HepG2 (cell line): ENCODE measurements around the gene STMN3. TPM values are rescaled to one million over a fixed set of nuclear protein-coding genes. Genes with fewer than 3 reads are reported as not detected.

Experiments
- ATF7 ChIP-seq, 2 experiments: fragments of 450-650 bp in 1 of 2; sonication (generic) in 1 of 2; formaldehyde crosslinking in 1 of 2; IDR thresholded peaks; 2 replicates each; pipeline versions ENCODE4 v1.4.0 to v1.6.1; 2016 to 2020; ENCODE audit warnings: antibody characterized with exemption in 1 of 2, mild to moderate bottlenecking in 1 of 2, missing genetic modification reagents in 1 of 2
- CSRNP2 ChIP-seq: sonication (generic); formaldehyde crosslinking; conservative IDR thresholded peaks from 2 replicates; pipeline ENCODE4 v1.8.0; 2022; ENCODE audit warnings: low read depth, missing genetic modification reagents
- ELF3 ChIP-seq: IDR thresholded peaks from 2 replicates; pipeline ENCODE4 v1.6.1; 2016; ENCODE audit warnings: missing genetic modification reagents, missing compliant biosample characterization
- GABPB1 ChIP-seq: IDR thresholded peaks from 2 replicates; pipeline ENCODE4 v1.6.1; 2016; ENCODE audit warnings: mild to moderate bottlenecking, missing genetic modification reagents, moderate library complexity, missing compliant biosample characterization
- HNF1A ChIP-seq, 2 experiments: sonication (generic) in 1 of 2; formaldehyde crosslinking in 1 of 2; IDR thresholded peaks; 2 replicates each; pipeline versions ENCODE4 v1.4.0 to v1.6.1; 2016 to 2020; ENCODE audit warnings: borderline replicate concordance in 1 of 2, low read depth in 1 of 2, mild to moderate bottlenecking in 1 of 2, missing genetic modification reagents in 1 of 2
- SNAI1 ChIP-seq: sonication (generic); formaldehyde crosslinking; IDR thresholded peaks from 2 replicates; pipeline ENCODE4 v1.5.0; 2020; ENCODE audit warnings: mild to moderate bottlenecking, missing genetic modification reagents, borderline replicate concordance
- ZFP1 ChIP-seq: IDR thresholded peaks from 2 replicates; pipeline ENCODE4 v1.6.1; 2016
- ZMYM4 ChIP-seq: sonication (generic); formaldehyde crosslinking; IDR thresholded peaks from 2 replicates; pipeline ENCODE4 v1.8.1; 2023; ENCODE audit warnings: mild to moderate bottlenecking, missing genetic modification reagents
- ZNF10 ChIP-seq: sonication (generic); formaldehyde crosslinking; IDR thresholded peaks from 2 replicates; pipeline ENCODE4 v1.4.0; 2020; ENCODE audit warnings: mild to moderate bottlenecking, low read depth, missing genetic modification reagents, borderline replicate concordance
- ZNF615 ChIP-seq: sonication (generic); formaldehyde crosslinking; IDR thresholded peaks from 2 replicates; pipeline ENCODE4 v1.5.0; 2020; ENCODE audit warnings: mild to moderate bottlenecking, missing genetic modification reagents, borderline replicate concordance
- ZNF773 ChIP-seq: sonication (generic); formaldehyde crosslinking; IDR thresholded peaks from 2 replicates; pipeline ENCODE4 v1.4.0; 2020; ENCODE audit warnings: missing genetic modification reagents, borderline replicate concordance
- polyA plus RNA-seq, 8 experiments: library from polyadenylated mRNA; depleted of rRNA in 3 of 8; stranded (reverse) in 7 of 8; unstranded in 1 of 8; fragments of >200 nt; fragmentation: Illumina TruSeq in 4 of 8; extraction: Trizol in 4 of 8; gene quantifications; 2 replicates each; pipeline versions ENCODE4 v1.2.1 to v1.2.3, GENCODE V29; 2011 to 2016; ENCODE audit warnings: low read depth in 4 of 8, missing spikeins in 1 of 8, mixed read lengths in 1 of 8; ENCODE audit not compliant: insufficient read depth in 1 of 8
- total RNA-seq, 5 experiments: library from RNA; depleted of rRNA; stranded (reverse); fragments of >200 nt; fragmentation: Illumina TruSeq; extraction: Trizol; gene quantifications; 2 replicates each; pipeline ENCODE4 v1.2.3, GENCODE V29; 2016; ENCODE audit warnings: low read depth in 1 of 5
- TF ChIP-seq, protein P1 (sequence below): sonication (generic); formaldehyde crosslinking; IDR thresholded peaks from 2 replicates; pipeline ENCODE4 v1.4.0; 2020; ENCODE audit warnings: missing genetic modification reagents, mild to moderate bottlenecking, borderline replicate concordance
- TF ChIP-seq, protein P2 (sequence below): sonication (generic); formaldehyde crosslinking; IDR thresholded peaks from 2 replicates; pipeline ENCODE4 v1.5.1; 2020; ENCODE audit warnings: missing genetic modification reagents, mild to moderate bottlenecking, borderline replicate concordance

The STMN3 gene
- total and polyA plus RNA-seq, 2 of the 13 experiments (the other 11 are each of a cell fraction or from before 2014, with no cell fraction given): 21.0 to 48.3 TPM

DNA sequence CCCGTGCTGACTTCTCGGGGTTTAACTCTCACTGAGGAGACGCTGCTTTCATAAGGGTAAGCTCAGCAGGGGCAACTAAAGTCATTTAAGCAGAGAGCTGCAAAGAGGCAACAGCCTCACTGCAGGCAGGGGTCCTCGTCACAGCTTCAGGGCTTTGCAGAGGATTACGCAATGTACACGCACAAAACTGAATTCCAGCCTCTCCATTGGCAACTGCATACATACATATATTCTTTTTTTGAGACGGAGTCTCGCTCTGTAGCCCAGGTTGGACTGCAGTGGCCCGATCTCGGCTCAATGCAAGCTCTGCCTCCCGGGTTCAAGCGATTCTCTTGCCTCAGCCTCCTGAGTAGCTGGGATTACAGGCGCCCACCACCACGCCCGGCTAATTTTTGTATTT, 28.7 kb downstream of the STMN3 start (continued):
- TF ChIP-seq ELF3 (CRISPR knock-in tag): 0 out of 2 replicates have a peak, but pooled peaks have one; percentile 20
- TF ChIP-seq, protein P1, sequence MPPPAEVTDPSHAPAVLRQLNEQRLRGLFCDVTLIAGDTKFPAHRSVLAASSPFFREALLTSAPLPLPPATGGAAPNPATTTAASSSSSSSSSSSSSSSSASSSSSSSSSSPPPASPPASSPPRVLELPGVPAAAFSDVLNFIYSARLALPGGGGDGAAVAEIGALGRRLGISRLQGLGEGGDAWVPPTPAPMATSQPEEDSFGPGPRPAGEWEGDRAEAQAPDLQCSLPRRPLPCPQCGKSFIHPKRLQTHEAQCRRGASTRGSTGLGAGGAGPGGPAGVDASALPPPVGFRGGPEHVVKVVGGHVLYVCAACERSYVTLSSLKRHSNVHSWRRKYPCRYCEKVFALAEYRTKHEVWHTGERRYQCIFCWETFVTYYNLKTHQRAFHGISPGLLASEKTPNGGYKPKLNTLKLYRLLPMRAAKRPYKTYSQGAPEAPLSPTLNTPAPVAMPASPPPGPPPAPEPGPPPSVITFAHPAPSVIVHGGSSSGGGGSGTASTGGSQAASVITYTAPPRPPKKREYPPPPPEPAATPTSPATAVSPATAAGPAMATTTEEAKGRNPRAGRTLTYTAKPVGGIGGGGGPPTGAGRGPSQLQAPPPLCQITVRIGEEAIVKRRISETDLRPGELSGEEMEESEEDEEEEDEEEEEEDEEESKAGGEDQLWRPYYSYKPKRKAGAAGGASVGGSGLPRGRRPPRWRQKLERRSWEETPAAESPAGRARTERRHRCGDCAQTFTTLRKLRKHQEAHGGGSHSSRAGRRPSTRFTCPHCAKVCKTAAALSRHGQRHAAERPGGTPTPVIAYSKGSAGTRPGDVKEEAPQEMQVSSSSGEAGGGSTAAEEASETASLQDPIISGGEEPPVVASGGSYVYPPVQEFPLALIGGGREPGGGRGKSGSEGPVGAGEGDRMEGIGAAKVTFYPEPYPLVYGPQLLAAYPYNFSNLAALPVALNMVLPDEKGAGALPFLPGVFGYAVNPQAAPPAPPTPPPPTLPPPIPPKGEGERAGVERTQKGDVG (CRISPR knock-in tag): peak; percentile 48; the same call in 1 of the 2 replicates
- TF ChIP-seq ATF7 (IDR thresholded peaks at IDR 0.05): no peak
- TF ChIP-seq ATF7 (CRISPR knock-in tag; IDR thresholded peaks at IDR 0.05): no peak
- TF ChIP-seq, protein P2, sequence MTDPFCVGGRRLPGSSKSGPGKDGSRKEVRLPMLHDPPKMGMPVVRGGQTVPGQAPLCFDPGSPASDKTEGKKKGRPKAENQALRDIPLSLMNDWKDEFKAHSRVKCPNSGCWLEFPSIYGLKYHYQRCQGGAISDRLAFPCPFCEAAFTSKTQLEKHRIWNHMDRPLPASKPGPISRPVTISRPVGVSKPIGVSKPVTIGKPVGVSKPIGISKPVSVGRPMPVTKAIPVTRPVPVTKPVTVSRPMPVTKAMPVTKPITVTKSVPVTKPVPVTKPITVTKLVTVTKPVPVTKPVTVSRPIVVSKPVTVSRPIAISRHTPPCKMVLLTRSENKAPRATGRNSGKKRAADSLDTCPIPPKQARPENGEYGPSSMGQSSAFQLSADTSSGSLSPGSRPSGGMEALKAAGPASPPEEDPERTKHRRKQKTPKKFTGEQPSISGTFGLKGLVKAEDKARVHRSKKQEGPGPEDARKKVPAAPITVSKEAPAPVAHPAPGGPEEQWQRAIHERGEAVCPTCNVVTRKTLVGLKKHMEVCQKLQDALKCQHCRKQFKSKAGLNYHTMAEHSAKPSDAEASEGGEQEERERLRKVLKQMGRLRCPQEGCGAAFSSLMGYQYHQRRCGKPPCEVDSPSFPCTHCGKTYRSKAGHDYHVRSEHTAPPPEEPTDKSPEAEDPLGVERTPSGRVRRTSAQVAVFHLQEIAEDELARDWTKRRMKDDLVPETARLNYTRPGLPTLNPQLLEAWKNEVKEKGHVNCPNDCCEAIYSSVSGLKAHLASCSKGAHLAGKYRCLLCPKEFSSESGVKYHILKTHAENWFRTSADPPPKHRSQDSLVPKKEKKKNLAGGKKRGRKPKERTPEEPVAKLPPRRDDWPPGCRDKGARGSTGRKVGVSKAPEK: no peak
- TF ChIP-seq ZNF10 (CRISPR knock-in tag): no peak
- TF ChIP-seq ZNF773: no peak
- TF ChIP-seq HNF1A (IDR thresholded peaks at IDR 0.05; ENCODE audit: low read depth): no peak
- no peak for TF ChIP-seq HNF1A (CRISPR knock-in tag; IDR thresholded peaks at IDR 0.05; ENCODE audit: borderline replicate concordance)
- TF ChIP-seq SNAI1 (CRISPR knock-in tag): no peak
- TF ChIP-seq ZNF615 (CRISPR knock-in tag): no peak
- no peak for TF ChIP-seq ZFP1 (CRISPR knock-in tag)
- no peak for TF ChIP-seq CSRNP2
- TF ChIP-seq GABPB1 (CRISPR knock-in tag): 0 out of 2 replicates have a peak, but pooled peaks have one; percentile 16
- TF ChIP-seq ZMYM4 (CRISPR knock-in tag): no peak; the same call in 1 of the 2 replicates
